HG02571 (cell line): ENCODE results near the gene APBB3.
A peak's percentile ranks its signal among the peaks of the same experiment; 100 is the strongest.

Experiments used
- ATAC-seq: cut with Tn5 transposase; IDR thresholded peaks from one replicate; pipeline ENCODE4 v1.9.1; 2021; ENCODE audit warnings: mild to moderate bottlenecking, moderate library complexity; ENCODE audit not compliant: unreplicated experiment

The APBB3 gene

GRCh38 chr5:140555747-140556312 lies 8.6 kb downstream of the APBB3 start:
- ATAC-seq = no peak

GRCh38 chr5:140554454-140554853 lies 9.9 kb downstream of the APBB3 start:
- ATAC-seq = no peak

GRCh38 chr5:140553657-140554056 lies 10.7 kb downstream of the APBB3 start:
- no peak for ATAC-seq

- ATAC-seq = no peak
Observed at GRCh38 chr5:140551872-140552271, 12.5 kb downstream of the APBB3 start.

GRCh38 chr5:140550147-140551079 lies 14.0 kb downstream of the APBB3 start:
- no peak for ATAC-seq

GRCh38 chr5:140549237-140550144 lies 14.9 kb downstream of the APBB3 start:
- ATAC-seq = no peak

GRCh38 chr5:140548791-140549190 lies 15.6 kb downstream of the APBB3 start:
- no peak for ATAC-seq

- no peak for ATAC-seq
Observed at GRCh38 chr5:140548300-140548688, 16.1 kb downstream of the APBB3 start.

- ATAC-seq = peak; percentile 97
Observed at GRCh38 chr5:140547508-140548299, 16.7 kb downstream of the APBB3 start, which contains the start of gene EIF4EBP3. EIF4EBP3 (plus strand) TSS chr5:140547662; CDS start chr5:140547738, 76 bp downstream.

GRCh38 chr5:140546851-140547507 lies 17.4 kb downstream of the APBB3 start:
- peak; percentile 6 for ATAC-seq

GRCh38 chr5:140545606-140546005 lies 18.8 kb downstream of the APBB3 start:
- ATAC-seq = no peak

GRCh38 chr5:140544986-140545385 lies 19.4 kb downstream of the APBB3 start:
- ATAC-seq = no peak

- ATAC-seq = no peak
Observed at GRCh38 chr5:140542972-140543371, 21.4 kb downstream of the APBB3 start.

- no peak for ATAC-seq
Observed at GRCh38 chr5:140540227-140540626, 24.2 kb downstream of the APBB3 start.

GRCh38 chr5:140524003-140524402 lies 40.4 kb downstream of the APBB3 start:
- no peak for ATAC-seq

- no peak for ATAC-seq
Observed at GRCh38 chr5:140513124-140513523, 51.3 kb downstream of the APBB3 start.

GRCh38 chr5:140509898-140510297 lies 54.5 kb downstream of the APBB3 start:
- no peak for ATAC-seq
